OCI-LY7 (cell line): ENCODE measurements around the gene TDRD9.

Experiments
- EZH2phosphoT487 ChIP-seq: fragments of 200-600 bp; sonication (generic); IDR thresholded peaks from 2 replicates; pipeline ENCODE4 v1.6.1; 2018; ENCODE audit warnings: low read depth, borderline replicate concordance, mild to moderate bottlenecking, mixed run types, antibody characterized with exemption, low read length, moderate library complexity, mixed read lengths
- TF ChIP-seq, protein P1 (sequence below): fragments of 200-600 bp; sonication (generic); conservative IDR thresholded peaks from 2 replicates; pipeline ENCODE4 v1.5.1; 2014; ENCODE audit warnings: mild to moderate bottlenecking, antibody characterized with exemption, low read length, moderate library complexity, mixed read lengths

DNA sequence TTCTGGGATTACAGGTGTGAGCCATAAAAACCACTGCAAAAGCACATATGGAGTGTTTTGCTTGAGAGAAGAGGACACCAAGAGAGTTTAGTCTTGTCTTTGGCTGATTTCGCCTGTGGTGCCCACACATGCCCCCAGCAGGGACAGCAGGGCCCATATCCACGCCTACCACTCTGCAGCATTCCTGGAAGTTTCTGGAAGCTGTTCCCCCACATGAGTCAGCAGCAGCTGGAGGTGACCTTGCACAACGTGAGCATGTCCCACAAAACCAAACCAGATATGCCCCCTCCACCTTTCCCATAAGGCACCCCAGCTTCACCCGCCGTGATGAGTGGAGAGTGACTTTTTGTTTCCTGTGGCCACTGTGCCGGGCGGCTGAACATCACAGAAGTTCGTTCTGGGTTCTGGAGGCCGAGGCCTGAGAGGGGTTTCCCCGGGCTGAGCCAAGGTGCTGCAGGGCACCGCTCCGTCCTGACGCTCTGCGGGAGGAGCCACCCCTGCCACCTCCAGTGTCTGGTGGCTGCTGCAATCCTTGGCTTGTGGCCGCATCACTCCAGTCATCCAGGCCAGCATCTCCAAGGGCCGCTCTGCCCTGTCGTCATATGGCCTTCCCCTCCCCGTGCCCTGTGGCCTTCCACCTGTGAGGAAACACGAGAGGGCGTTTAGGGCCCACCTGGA is 162.0 kb downstream of the TDRD9 start:
- TF ChIP-seq, protein P1, sequence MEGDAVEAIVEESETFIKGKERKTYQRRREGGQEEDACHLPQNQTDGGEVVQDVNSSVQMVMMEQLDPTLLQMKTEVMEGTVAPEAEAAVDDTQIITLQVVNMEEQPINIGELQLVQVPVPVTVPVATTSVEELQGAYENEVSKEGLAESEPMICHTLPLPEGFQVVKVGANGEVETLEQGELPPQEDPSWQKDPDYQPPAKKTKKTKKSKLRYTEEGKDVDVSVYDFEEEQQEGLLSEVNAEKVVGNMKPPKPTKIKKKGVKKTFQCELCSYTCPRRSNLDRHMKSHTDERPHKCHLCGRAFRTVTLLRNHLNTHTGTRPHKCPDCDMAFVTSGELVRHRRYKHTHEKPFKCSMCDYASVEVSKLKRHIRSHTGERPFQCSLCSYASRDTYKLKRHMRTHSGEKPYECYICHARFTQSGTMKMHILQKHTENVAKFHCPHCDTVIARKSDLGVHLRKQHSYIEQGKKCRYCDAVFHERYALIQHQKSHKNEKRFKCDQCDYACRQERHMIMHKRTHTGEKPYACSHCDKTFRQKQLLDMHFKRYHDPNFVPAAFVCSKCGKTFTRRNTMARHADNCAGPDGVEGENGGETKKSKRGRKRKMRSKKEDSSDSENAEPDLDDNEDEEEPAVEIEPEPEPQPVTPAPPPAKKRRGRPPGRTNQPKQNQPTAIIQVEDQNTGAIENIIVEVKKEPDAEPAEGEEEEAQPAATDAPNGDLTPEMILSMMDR, result no peak
- no peak for TF ChIP-seq EZH2phosphoT487
